Right lobe of liver (tissue), 6 donors: ENCODE results near the gene CDC16. TPM values are rescaled to one million over a fixed set of nuclear protein-coding genes. Genes with fewer than 3 reads are reported as not detected.
A peak's percentile ranks its signal among the peaks of the same experiment; 100 is the strongest.

Experiments used
- ATAC-seq, 4 donors: fragments of 200-7000 bp; cut with Tn5 transposase; one replicate each; pipeline ENCODE4 v1.9.1; 2020; ENCODE audit warnings: mild to moderate bottlenecking in 4 of 4, moderate library complexity in 4 of 4
- DNase-seq, 3 donors: peaks; one replicate each; pipeline ENCODE4 v3.0.0-alpha.2; 2020
- H3K27ac ChIP-seq, 3 donors: fragments of 200-600 bp; one replicate each; pipeline ENCODE4 v1.8.0; 2022
- H3K27me3 ChIP-seq, 2 donors: fragments of 200-600 bp; one replicate each; pipeline ENCODE4 v1.8.0; 2022
- H3K36me3 ChIP-seq, 4 donors: fragments of 200-600 bp; sonication (generic) in 1 of 4; one replicate each; pipeline versions ENCODE4 v1.5.1 to v1.8.0; 2017 to 2022; ENCODE audit warnings: control low read depth in 1 of 4
- H3K4me1 ChIP-seq, 4 donors: fragments of 200-600 bp; sonication (generic) in 1 of 4; one replicate each; pipeline versions ENCODE4 v1.5.1 to v1.8.0; 2017 to 2022; ENCODE audit warnings: control low read depth in 1 of 4
- H3K4me3 ChIP-seq, 3 donors: fragments of 200-600 bp; one replicate each; pipeline ENCODE4 v1.8.0; 2022
- H3K9me3 ChIP-seq, 4 donors: fragments of 200-600 bp; sonication (generic) in 1 of 4; one replicate each; pipeline versions ENCODE4 v1.5.1 to v1.8.0; 2017 to 2022; ENCODE audit warnings: control low read depth in 1 of 4
- POLR2A ChIP-seq: fragments of 450-650 bp; IDR thresholded peaks from one replicate; pipeline ENCODE4 v1.6.1; 2017; ENCODE audit warnings: antibody characterized with exemption, mild to moderate bottlenecking
- WGBS: methylation state at CpG from one replicate; pipeline ENCODE4 v1.1.6; 2018; ENCODE audit warnings: low coverage, low lambda C conversion rate; ENCODE audit not compliant: insufficient coverage; ENCODE audit errors: missing lambda C conversion rate; 5-methylcytosine and 5-hydroxymethylcytosine counted together
- intact Hi-C, 2 donors: fragments of 100-400 bp; cut with DNase I; formaldehyde crosslinking; loops; one replicate each; pipeline versions ENCODE4 v1.11.2 to v1.14.1; 2022
- total RNA-seq, 6 experiments: library from RNA; depleted of rRNA in 2 of 6; stranded (reverse); fragments of >200 nt in 2 of 6; fragmentation: NEBNext Ultra II Directional in 3 of 6; extraction: Animal tissue kit (Norgen Biotek cat#: 25700) in 3 of 6; gene quantifications; one replicate each; pipeline versions ENCODE4 v1.1.0 to v1.2.4, GENCODE V29; 2016 to 2023
- TF ChIP-seq, protein P1 (sequence below), 4 donors: fragments of 200-600 bp in 3 of 4; fragments of 450-650 bp in 1 of 4; IDR thresholded peaks; one replicate each; pipeline versions ENCODE4 v1.5.1 to v1.8.0; 2016 to 2022; ENCODE audit warnings: antibody characterized with exemption in 4 of 4, mild to moderate bottlenecking in 2 of 4
- donor health status: DM: no; HTN: yes; CAD: no.
- donor health status: DM: no; HTN: no; CAD: no.
- donor health status: DM: no; HTN: no; CAD: no.
- donor health status: DM: no; HTN: yes; CAD: no.
- donor health status: DM: no; HTN: yes; CAD: no.

Gene CDC16
- total RNA-seq, 6 experiments from 2014 or later: 28.4 to 47.6 (median 35.8) TPM

DNA sequence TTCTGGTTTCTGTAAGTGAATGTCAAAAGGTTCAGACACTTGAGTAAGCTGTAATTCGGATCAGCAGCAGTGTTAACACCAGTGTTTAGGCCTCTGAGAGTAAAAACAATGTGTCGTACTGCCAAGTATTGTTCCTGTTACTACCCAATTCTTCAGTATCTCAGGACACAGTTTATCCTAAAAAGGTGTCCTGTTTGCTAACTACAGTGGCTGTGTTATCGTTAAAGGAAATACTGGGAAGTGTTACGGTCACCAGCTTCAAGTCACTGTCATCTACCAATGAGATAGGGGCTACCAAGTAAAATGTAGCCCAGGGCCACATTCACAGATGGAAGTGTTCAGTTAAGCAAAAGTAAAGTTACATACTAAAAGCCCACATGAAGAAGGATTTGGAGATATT is 44.4 kb downstream of the CDC16 start:
- ATAC-seq (no peak), DNase-seq (no peak)
- no peaks in the 10 kb centered on the region for H3K9me3 ChIP-seq
- peaks cover 0 to 23% (median 4%) of the 10 kb centered on the region in 4 donors for H3K4me1 ChIP-seq
- 58% methylated on average over 4 of the region's 4 CpGs for WGBS
- peaks cover 0 to 9% (median 1%) of the 10 kb centered on the region in 4 donors for H3K36me3 ChIP-seq
- intact Hi-C loops: no loop called here
- H3K27me3 ChIP-seq: no peaks in the 10 kb centered on the region
- H3K4me3 ChIP-seq: no peak overlapping the region
- H3K27ac ChIP-seq: no peak overlapping the region
- TF ChIP-seq POLR2A: no peak
- TF ChIP-seq, protein P1, sequence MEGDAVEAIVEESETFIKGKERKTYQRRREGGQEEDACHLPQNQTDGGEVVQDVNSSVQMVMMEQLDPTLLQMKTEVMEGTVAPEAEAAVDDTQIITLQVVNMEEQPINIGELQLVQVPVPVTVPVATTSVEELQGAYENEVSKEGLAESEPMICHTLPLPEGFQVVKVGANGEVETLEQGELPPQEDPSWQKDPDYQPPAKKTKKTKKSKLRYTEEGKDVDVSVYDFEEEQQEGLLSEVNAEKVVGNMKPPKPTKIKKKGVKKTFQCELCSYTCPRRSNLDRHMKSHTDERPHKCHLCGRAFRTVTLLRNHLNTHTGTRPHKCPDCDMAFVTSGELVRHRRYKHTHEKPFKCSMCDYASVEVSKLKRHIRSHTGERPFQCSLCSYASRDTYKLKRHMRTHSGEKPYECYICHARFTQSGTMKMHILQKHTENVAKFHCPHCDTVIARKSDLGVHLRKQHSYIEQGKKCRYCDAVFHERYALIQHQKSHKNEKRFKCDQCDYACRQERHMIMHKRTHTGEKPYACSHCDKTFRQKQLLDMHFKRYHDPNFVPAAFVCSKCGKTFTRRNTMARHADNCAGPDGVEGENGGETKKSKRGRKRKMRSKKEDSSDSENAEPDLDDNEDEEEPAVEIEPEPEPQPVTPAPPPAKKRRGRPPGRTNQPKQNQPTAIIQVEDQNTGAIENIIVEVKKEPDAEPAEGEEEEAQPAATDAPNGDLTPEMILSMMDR (IDR thresholded peaks at IDR 0.05): no peak

- DNase-seq (no peak), ATAC-seq (no peak)
- H3K9me3 ChIP-seq: no peaks in the 10 kb centered on the region
- no peak overlapping the region for H3K27ac ChIP-seq
- no peak for TF ChIP-seq POLR2A
- TF ChIP-seq, protein P1 (IDR thresholded peaks at IDR 0.05): no peak
- H3K27me3 ChIP-seq: no peaks in the 10 kb centered on the region
- peaks cover 0 to 23% (median 4%) of the 10 kb centered on the region in 4 donors for H3K4me1 ChIP-seq
- intact Hi-C loops: no loop called here
- WGBS: 57% methylated on average over 1 of the region's 2 CpGs
- H3K4me3 ChIP-seq: no peak overlapping the region
- peaks cover 0 to 6% (median 0%) of the 10 kb centered on the region in 4 donors for H3K36me3 ChIP-seq
These were observed 45.2 kb downstream of the CDC16 start for GRCh38 chr13:114279758-114280355.

DNA sequence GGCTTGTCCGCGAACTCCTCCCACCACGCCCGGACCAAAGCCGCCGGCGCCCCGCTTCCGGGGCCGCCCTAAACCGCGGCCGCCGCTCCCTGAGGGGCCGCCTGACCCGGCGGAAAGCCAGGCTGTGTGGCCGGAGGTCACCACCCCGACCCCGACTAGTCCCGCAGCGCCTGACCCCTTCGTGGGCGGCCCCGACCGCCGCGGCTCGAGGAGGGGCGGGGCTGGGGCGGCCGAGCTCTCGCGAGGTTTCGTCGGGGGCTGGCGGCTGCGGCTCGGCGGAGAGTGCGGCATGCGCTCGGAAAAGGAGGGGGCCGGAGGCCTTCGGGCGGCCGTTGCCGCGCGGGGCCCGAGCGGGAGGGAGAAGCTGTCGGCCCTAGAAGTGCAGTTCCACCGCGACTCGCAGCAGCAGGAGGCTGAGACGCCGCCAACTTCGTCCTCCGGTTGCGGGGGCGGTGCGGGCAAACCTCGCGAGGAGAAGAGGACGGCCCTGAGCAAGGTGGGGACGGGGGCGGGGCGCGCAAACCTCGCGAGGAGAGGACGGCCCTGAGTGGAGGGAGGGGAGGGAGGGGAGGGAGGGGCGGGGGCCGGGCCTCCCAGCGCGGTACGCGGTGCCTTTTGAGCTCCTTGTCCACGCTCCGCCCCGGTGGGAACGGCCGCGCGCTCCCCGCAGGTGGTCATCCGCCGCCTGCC is 46.8 kb downstream of the CDC16 start, which contains the start of gene UPF3A:
TSS of gene UPF3A (plus strand) at position 251 of the 690 bp plus-strand sequence. CDS start at position 290, 39 bp downstream.
- Histone ChIP-seq H3K36me3 (peaks cover 0 to 4% (median 0%) of the 10 kb centered on the region in 4 donors), H3K27ac (peak within 1 kb of the TSS; percentile 88 to 91 (median 91)), H3K27me3 (no peaks in the 10 kb centered on the region), H3K4me3 (peak within 1 kb of the TSS; percentile 61 to 78 (median 66)), H3K4me1 (peaks cover 0 to 23% (median 4%) of the 10 kb centered on the region in 4 donors), H3K9me3 (no peaks in the 10 kb centered on the region)
- peak; percentile 79 for TF ChIP-seq POLR2A
- TF ChIP-seq, protein P1 (IDR thresholded peaks at IDR 0.05): no peak
- DNase-seq: peak; percentile 95 to 96 (median 96)
- peak; percentile 88 to 95 (median 92) for ATAC-seq
- intact Hi-C loops: no loop called here
- WGBS: 2% methylated on average over 22 of the region's 89 CpGs

DNA sequence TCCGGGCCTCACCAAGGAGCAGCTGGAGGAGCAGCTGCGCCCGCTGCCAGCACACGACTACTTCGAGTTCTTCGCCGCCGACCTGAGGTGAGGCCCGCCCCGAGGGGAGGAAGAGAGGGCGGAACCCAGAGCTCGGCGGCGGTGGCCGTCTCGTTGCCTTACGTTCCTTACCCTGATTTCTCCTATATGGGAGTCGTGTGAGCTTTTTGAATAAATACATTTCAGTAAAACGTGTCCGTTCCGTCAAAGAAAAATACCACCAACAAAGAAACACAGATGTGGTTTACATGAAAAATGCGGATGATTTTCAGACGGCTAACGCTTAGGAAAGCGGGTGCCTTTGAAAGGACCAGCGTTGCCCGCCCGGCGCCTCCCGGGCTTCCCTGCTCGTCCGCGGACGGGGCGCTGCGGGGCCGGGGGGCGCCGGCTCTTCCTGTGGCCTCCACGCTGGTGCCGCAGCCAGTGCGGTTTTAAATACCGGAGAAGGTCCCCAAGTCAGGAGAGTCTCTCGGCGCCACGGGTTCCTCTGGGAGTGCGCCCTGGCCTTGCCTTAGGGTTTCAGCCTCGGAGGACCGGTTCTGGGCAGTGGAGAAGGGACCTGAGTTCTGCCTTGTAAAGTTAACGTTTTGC is 47.5 kb downstream of the CDC16 start:
- Histone ChIP-seq H3K4me1 (peaks cover 0 to 23% (median 4%) of the 10 kb centered on the region in 4 donors), H3K4me3 (peak overlapping the region; percentile 61 to 78 (median 66)), H3K9me3 (no peaks in the 10 kb centered on the region), H3K27me3 (no peaks in the 10 kb centered on the region), H3K36me3 (peaks cover 0 to 9% (median 4%) of the 10 kb centered on the region in 4 donors), H3K27ac (peak overlapping the region; percentile 68 to 91 (median 91))
- WGBS: under 1% methylated on average over 41 of the region's 50 CpGs
- intact Hi-C loops: no loop called here
- peak; percentile 5 to 72 (median 19) for ATAC-seq
- DNase-seq: peak; percentile 54 to 64 (median 56)
- TF ChIP-seq POLR2A: peak; percentile 22
- TF ChIP-seq, protein P1 (IDR thresholded peaks at IDR 0.05): no peak
